Measurements from ENCODE around the gene TGM5.

TGM5 gene

GRCh38 chr15:43194795-43195194 lies 71.9 kb downstream of the TGM5 start:
- no peak for DNase-seq (ENCODE audit: low read depth)
- no peak for TF ChIP-seq CTCF (conservative IDR thresholded peaks at IDR 0.05; ENCODE audit: low read depth, low read length)
- H3K4me3 ChIP-seq (ENCODE audit: low read length): no peak overlapping the region

GRCh38 chr15:43193710-43194109 lies 73.0 kb downstream of the TGM5 start:
- no peak overlapping the region for H3K4me3 ChIP-seq (ENCODE audit: low read length)
- no peak for TF ChIP-seq CTCF (conservative IDR thresholded peaks at IDR 0.05; ENCODE audit: low read depth, low read length)
- DNase-seq (ENCODE audit: low read depth): no peak

- TF ChIP-seq CTCF (conservative IDR thresholded peaks at IDR 0.05; ENCODE audit: low read depth, low read length): no peak
- DNase-seq (ENCODE audit: low read depth): no peak
- no peak overlapping the region for H3K4me3 ChIP-seq (ENCODE audit: low read length)
These were observed 76.5 kb downstream of the TGM5 start for GRCh38 chr15:43190178-43190577.

GRCh38 chr15:43189296-43189695 lies 77.4 kb downstream of the TGM5 start:
- no peak for DNase-seq (ENCODE audit: low read depth)
- no peak overlapping the region for H3K4me3 ChIP-seq (ENCODE audit: low read length)
- no peak for TF ChIP-seq CTCF (conservative IDR thresholded peaks at IDR 0.05; ENCODE audit: low read depth, low read length)

GRCh38 chr15:43187544-43188155 lies 79.1 kb downstream of the TGM5 start:
- DNase-seq (ENCODE audit: low read depth): no peak
- peak; percentile 74 for TF ChIP-seq CTCF (conservative IDR thresholded peaks at IDR 0.05; ENCODE audit: low read depth, low read length)
- H3K4me3 ChIP-seq (ENCODE audit: low read length): no peak overlapping the region

GRCh38 chr15:43186003-43186353 lies 80.8 kb downstream of the TGM5 start:
- DNase-seq (ENCODE audit: low read depth): no peak
- TF ChIP-seq CTCF (conservative IDR thresholded peaks at IDR 0.05; ENCODE audit: low read depth, low read length): no peak
- H3K4me3 ChIP-seq (ENCODE audit: low read length): peak overlapping the region; percentile 89

GRCh38 chr15:43185157-43186002 lies 81.3 kb downstream of the TGM5 start, which contains the start of gene CCNDBP1:
Gene CCNDBP1, plus strand, starts transcription at chr15:43185403. Its CDS starts 96 bp downstream, at chr15:43185499.
- TF ChIP-seq CTCF (conservative IDR thresholded peaks at IDR 0.05; ENCODE audit: low read depth, low read length): peak; percentile 52
- H3K4me3 ChIP-seq (ENCODE audit: low read length): peak within 1 kb of the TSS; percentile 89
- peak; percentile 47 for DNase-seq (ENCODE audit: low read depth)

All from retinal pigment epithelial cell (primary cell).